HG03571 (cell line): ENCODE data around the gene SRPX2.

Source experiments
- ATAC-seq: cut with Tn5 transposase; IDR thresholded peaks from one replicate; pipeline ENCODE4 v1.9.1; 2021; ENCODE audit not compliant: unreplicated experiment

The SRPX2 gene

GRCh38 chrX:100643956-100644860 is at the start of gene SRPX2:
Gene SRPX2, plus strand, starts transcription at chrX:100644199. Its CDS starts 2,124 bp downstream, at chrX:100646323.
- ATAC-seq, result no peak

GRCh38 chrX:100596601-100597000 is 47.4 kb upstream of the SRPX2 start:
- ATAC-seq, result no peak

- no peak for ATAC-seq
These were observed 44.5 kb upstream of the SRPX2 start for GRCh38 chrX:100599456-100599855.

- no peak for ATAC-seq
These were observed 43.7 kb upstream of the SRPX2 start for GRCh38 chrX:100600340-100600739.

GRCh38 chrX:100600758-100601157 is 43.2 kb upstream of the SRPX2 start:
- no peak for ATAC-seq

- no peak for ATAC-seq
These were observed 37.2 kb upstream of the SRPX2 start for GRCh38 chrX:100606753-100607152.

GRCh38 chrX:100609591-100609990 is 34.4 kb upstream of the SRPX2 start:
- no peak for ATAC-seq

- ATAC-seq, result no peak
These were observed 32.0 kb upstream of the SRPX2 start for GRCh38 chrX:100611951-100612350.

- ATAC-seq, result peak; percentile 100
These were observed 29.0 kb upstream of the SRPX2 start for GRCh38 chrX:100615005-100615404.

GRCh38 chrX:100623001-100623400 is 21.0 kb upstream of the SRPX2 start:
- ATAC-seq, result no peak

- peak; percentile 94 for ATAC-seq
These were observed 18.0 kb upstream of the SRPX2 start for GRCh38 chrX:100625985-100626491.

GRCh38 chrX:100635040-100635439 is 9.0 kb upstream of the SRPX2 start:
- no peak for ATAC-seq

GRCh38 chrX:100635989-100636320 is 8.0 kb upstream of the SRPX2 start:
- ATAC-seq, result no peak

- peak; percentile 98 for ATAC-seq
These were observed 7.5 kb upstream of the SRPX2 start, which contains the start of gene TSPAN6 for GRCh38 chrX:100636321-100636991. Gene TSPAN6, minus strand, starts transcription at chrX:100636806. Its CDS starts 112 bp downstream, at chrX:100636694.

GRCh38 chrX:100642290-100642689 is 1.7 kb upstream of the SRPX2 start:
- ATAC-seq, result no peak

- ATAC-seq, result no peak
These were observed 787 bp upstream of the SRPX2 start for GRCh38 chrX:100643212-100643611.

GRCh38 chrX:100645106-100645505 is 1.1 kb downstream of the SRPX2 start:
- no peak for ATAC-seq

GRCh38 chrX:100647095-100647494 is 3.1 kb downstream of the SRPX2 start:
- no peak for ATAC-seq

- no peak for ATAC-seq
These were observed 3.7 kb downstream of the SRPX2 start for GRCh38 chrX:100647739-100648138.

GRCh38 chrX:100648458-100649417 is 4.7 kb downstream of the SRPX2 start:
- ATAC-seq, result no peak
